G401 (cell line): Measurements from ENCODE around the gene MCEE. TPM values are rescaled to one million over a fixed set of nuclear protein-coding genes. Genes with fewer than 3 reads are reported as not detected.
A peak's percentile ranks its signal among the peaks of the same experiment; 100 is the strongest.
"Not testable (repeated sequence)": the region's sequence is repeated elsewhere in the genome, so short reads cannot be mapped to it uniquely, and the experiment has no call there.

Experiments used
- DNase-seq: peaks from one replicate; pipeline ENCODE4 v3.0.0-alpha.2; 2015; ENCODE audit warnings: low spot score
- in situ Hi-C: cut with HindIII; loops from 2 replicates; pipeline ENCODE4 v1.10.0; 2016; ENCODE audit warnings: low sequenced_read_pairs, mixed read lengths
- total RNA-seq: library from RNA; depleted of rRNA; stranded (reverse); fragments of >200 nt; shearing (Covaris generic); gene quantifications from 2 replicates; pipeline ENCODE4 v1.2.3, GENCODE V29; 2014

Gene MCEE
- total RNA-seq, 1 experiment from 2014 or later = 17.9 TPM

DNA sequence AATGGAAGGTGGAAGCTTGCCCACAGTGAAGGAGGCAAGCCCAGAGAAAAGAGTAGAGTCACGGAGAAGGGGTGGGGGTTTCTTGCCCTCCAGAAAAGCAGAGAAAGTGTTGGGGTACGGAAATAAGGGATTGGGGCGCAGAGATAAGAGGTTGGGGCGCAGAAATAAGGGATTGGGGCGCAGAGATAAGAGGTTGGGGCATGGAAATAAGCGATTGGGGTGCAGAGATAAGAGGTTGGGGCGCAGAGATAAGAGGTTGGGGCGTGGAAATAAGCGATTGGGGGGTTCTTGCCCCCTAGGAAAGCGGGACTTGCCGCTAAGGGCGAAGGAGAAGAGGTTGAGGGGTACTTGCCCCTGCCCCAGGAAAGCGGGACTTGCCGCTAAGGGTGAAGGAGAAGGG lies 40.6 kb downstream of the MCEE start:
- in situ Hi-C loops, DNase-seq: not testable (repeated sequence)

DNA sequence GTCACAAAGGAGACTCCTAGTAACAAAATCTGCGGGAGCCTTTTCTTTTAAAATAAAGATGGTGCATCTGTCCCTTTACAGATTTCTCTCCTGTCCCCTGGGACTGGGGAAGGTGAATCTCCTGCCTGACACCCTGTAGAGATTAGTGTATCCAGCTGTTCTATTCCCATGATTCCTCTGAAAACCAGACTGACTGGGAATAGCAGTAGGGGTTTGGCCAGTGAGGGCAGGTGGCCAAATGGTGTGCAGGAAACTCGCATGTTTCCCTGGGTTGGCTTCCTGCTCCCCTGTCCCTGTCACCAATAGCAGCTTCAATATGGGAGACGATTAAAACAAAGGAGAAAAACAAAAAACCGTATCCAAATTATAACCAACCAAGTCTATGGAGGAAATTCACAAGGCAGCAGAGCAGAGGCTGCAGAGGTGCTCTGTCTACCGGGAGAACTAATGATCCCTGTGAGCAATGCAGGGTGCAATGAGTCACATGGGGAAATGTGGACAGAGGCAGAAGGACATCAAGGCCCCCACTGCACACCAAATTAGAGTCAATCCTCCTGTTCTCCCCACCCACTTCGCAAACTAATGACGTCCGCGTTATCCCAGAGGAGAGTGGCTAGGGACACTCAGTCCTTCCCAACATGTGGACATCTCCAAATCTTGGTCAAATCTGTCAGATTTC lies 44.6 kb downstream of the MCEE start:
- DNase-seq, in situ Hi-C loops: not testable (repeated sequence)

DNA sequence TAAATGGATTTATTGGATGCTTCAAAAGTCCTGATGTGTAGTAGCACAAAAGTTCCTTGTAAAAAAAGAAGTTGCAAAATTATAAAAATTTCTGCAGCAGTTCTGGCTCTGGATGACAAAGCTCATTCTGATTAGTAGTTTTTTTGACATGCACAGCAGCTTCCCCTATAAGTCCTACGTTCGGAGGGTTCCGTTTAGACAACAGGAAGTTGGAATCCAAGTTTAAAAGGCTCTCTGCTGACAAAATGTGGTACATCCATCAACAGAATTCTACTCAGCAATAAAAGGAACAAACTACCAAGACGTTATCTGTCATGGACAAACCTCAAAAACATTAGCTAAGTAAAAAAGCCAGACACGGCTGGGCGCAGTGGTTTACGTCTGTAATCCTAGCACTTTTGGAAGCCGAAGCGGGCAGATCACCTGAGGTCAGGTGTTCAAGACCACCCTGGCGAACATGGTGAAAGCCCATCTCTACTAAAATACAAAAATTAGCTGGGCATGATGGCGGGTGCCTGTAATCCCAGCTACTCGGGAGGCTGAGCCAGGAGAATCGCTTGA lies 46.2 kb downstream of the MCEE start:
- in situ Hi-C loops, DNase-seq: not testable (repeated sequence)

DNA sequence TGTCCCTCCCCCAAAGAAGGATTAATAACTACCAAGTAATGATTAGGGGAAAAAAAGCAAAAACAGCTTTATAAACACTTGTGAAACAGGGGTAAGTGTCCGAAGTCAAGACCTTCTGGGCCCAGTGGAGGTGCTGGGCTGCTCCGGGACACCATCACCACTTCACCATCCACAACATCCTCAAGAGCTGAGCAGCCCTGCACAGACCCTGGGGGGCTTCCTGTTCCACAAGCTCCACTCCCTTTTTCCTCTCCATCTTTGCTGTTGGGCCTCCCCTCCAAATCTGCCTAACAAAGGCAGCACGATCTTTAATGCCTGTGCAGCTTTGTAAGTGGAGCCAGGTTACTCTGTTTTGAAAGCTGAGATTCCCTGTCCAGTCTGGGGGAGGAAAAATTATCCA lies 46.7 kb downstream of the MCEE start:
- in situ Hi-C loops, DNase-seq: not testable (repeated sequence)

DNA sequence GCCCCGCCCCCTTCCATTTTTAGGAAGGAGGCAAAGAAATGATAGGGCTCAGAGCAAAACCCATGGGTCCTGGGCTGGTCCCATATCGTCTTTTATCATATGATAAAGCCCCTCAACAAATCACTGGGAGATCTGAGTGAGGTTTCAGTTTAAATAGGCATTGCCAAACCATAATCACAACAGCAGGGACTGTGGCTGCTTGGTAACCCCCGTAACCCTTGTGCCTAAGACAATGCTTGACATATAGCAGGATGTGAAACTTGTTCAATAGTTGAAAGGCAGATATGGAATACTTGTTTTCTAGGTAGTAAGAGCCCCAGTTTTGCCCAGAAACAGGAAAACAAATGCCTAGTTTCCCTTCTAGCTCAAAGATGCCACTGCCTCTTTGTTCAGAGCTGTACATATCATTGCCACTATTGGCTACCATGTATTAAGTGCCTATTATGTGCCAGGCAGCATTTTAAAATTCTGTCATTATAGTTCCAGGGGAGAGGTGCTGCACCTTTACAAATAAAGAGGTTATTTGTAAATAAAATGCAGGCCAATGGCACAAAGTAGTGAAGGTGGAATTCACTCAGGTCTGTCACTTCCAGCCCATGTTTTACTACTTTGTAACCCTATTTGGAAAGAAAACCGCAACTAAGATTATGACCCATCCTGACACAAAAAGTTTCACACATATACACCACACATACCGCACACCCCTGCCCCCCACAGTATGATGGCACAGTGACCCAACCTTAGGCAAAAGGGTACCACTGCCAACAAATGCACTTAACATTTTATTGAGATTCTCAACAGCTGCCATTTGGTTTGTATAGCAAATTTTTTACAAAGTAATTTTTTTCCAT lies 47.4 kb downstream of the MCEE start:
- in situ Hi-C loops = no loop called here
- no peak for DNase-seq

DNA sequence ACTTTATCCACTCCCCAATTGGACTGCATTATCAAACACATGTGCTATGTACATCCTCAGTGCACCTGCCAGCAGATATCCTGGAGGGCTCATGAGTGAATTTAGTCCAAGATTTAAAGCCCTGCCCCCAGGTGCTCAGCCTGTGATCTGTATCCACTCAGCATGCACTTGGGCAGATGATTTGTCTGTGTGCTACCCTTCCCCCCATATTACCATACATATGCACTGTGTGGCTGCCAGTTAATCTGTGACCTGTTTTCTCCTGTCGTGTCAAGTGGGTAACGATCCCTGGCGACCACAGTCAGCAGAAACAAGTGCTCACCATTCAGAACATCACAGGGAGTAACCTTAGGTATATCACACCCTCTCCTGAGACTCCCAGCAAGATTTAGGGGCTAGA lies 51.4 kb downstream of the MCEE start:
- DNase-seq = no peak
- in situ Hi-C loops = no loop called here

DNA sequence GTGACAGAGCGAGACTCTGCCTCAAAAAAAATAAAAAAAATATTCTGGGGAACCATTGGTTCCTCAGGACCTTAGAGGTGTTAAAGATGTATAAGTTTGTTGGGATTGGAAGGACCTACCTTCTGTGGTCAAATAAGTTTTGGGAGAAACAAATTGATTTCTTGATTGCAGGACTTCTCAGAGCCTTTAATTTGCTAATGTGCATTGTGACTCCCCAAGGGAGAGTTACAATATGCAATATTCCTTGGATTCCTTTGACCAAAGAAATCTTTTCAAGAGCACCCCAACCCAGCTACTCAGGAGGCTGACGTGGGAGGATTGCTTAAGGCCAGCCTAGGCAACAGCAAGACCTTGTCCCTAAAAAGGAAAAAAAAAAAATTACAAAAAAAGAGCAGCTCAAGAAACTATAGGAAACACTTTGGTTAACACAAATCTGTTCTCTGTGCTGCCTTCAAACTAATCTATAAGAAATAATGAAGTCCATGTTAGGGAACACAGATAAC lies 55.1 kb downstream of the MCEE start:
- in situ Hi-C loops = no loop called here
- no peak for DNase-seq

DNA sequence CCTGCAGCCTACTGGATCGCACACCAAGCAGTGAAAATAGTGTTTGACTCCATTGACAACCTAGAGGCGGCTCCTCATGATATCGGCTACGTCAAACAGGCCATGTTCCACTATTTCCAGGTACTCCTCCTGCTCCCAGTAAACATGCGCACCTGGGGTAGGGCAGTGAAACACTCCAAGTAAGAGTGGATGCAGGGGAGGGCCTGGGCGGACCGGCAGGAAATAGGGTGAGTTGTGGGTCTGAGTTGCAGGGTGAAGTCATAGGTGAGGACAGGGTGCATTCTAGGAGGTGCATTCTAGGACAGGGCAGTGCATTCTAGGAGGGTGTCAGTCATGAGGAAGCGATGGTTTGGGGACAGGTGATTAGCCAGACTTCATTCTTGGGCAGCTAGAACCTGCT lies 56.6 kb downstream of the MCEE start:
- DNase-seq = no peak
- in situ Hi-C loops = no loop called here

DNA sequence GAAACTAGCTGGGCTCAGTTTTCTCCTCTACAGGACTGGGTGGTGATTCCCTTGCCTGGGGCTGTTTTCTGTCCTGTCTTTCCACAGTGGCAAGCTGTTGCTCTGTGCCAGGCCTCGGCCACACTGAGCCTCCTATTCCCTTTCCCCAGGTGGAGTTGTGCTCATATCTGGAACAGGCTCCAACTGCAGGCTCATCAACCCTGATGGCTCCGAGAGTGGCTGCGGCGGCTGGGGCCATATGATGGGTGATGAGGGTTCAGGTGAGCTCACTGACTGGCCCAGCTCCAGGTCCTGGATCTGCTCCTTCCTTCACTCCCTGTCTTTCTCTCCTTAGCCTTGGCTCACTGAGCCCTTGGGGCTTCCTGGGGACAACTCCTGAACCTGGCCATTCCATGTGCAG lies 57.5 kb downstream of the MCEE start:
- in situ Hi-C loops = no loop called here
- no peak for DNase-seq

DNA sequence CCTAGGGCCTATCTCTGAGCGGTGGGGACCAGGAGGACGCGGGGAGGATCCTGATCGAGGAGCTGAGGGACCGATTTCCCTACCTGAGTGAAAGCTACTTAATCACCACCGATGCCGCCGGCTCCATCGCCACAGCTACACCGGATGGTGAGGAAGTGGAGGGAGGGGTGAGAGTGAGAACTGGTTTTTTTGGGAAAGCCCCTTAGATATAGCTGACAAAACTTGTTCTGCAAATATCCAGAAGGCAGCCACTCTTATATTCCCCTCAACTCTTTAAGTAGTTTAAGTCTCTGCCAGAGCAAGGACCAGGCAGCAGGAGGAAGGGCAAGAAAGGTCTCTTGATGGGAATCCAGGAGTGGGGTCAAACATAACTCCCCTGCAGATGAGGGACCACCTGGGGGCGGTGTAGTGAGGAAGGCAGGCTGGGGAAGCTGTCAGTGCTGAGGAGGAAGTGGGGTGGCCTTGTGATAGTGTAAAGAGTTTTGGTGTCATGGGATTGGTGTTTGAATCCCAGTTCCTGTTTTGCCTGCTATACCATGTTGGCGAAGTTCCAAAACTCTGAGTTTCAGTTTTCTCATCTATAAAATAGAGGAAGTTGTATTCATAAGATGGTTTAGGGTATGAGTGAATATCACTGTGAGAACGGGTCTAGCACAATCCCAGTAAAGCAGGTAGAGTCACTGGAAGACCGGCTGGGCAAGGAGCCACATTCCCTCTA lies 58.2 kb downstream of the MCEE start:
- in situ Hi-C loops = no loop called here

DNA sequence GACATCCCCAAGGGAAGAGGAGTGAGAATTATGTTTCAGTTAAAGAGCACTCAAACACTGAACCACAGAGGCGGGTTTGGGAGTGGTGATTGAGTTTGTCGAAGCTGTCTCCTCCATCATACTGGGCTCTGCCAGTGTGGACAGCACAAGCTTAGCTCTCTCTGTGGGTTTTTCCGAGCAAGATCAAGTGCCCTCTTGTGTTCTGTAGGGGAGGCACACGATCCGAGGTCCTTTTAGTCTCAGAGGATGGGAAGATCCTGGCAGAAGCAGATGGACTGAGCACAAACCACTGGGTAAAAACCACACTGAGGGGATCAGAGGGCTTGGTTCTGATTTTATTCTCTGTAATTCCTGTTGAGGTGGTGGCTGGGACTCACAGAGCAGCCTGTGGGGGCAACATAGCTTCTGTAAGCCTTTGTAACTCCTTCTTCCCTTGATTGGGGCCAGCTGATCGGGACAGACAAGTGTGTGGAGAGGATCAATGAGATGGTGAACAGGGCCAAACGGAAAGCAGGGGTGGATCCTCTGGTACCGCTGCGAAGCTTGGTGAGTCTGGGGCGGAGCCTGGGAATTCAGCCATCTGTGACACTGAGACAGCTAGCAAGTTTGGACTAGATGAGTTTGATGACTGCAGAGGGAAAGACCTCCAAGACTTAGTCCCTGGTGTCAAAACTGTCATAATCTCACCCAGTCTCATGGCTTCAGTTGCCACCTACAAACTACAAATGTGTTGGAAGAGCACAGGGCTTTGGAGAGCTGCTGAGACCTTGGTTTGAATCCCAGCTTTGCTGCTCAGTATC lies 59.5 kb downstream of the MCEE start:
- in situ Hi-C loops = no loop called here
- DNase-seq = peak; percentile 34

More for the DNA sequence above, 58.2 kb downstream of the MCEE start:
- no peak for DNase-seq

DNA sequence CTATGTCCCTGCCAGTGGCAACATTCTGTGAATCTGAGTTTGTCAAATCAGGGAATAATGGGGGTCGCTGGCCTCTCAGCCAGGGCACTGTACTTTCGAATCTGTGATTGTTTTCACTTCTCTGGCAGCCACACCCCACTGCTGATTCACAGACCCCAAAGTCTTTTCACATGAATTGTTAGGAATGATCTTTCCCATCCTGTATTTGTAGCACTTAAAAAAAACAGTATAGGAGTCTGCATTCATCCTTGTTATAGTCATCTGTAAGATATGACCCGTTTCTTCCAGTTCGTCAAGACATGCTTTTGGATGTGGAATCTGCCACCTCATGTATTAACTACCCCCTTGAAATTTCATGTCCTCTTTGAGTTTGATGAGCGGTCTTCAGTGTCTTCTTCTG lies 60.7 kb downstream of the MCEE start:
- in situ Hi-C loops = no loop called here
- no peak for DNase-seq

DNA sequence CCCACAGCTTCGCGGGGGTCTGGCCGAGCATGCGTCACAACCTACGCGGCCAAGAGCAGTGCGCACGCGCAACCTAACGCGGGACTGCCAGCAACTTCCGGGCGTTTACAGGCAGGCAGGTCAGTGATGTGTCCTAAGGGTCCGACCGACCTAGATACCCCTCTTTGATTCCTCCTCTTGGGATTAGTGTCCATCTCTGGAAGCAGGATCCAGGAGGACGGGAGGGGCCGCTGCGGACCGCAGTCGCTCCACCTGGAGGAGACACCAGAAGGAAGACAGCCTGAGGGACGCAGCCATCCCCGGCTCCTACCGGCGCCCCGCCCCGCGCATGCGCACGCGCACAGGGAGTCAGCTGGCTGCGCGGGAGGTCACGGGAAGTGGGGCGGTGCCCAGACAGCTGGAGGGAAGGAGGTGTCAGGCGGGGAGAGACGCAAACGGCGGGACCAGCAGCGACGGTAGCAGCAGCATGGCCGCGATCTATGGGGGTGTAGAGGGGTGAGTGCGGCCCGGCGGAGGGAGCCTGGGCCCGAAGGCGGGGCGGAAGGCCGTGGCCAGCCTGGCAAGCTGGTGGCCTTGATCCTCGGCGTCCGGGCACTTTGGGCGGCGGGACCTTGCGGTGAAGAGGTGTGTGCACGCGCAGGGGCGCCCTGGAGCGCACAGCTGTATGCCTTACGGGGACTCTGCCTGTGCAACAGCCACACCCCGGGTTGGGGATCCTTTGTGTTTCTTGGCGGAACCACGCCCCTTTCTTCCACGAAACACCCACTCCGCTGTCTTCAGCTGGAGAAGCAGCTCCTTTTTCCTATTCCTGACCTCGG lies 61.6 kb downstream of the MCEE start, which contains the start of gene NAGK:
NAGK (plus strand) TSS at position 431 of the 818 bp plus-strand sequence; CDS start at position 467, 36 bp downstream.
- DNase-seq = peak; percentile 94
- in situ Hi-C loops = no loop called here

DNA sequence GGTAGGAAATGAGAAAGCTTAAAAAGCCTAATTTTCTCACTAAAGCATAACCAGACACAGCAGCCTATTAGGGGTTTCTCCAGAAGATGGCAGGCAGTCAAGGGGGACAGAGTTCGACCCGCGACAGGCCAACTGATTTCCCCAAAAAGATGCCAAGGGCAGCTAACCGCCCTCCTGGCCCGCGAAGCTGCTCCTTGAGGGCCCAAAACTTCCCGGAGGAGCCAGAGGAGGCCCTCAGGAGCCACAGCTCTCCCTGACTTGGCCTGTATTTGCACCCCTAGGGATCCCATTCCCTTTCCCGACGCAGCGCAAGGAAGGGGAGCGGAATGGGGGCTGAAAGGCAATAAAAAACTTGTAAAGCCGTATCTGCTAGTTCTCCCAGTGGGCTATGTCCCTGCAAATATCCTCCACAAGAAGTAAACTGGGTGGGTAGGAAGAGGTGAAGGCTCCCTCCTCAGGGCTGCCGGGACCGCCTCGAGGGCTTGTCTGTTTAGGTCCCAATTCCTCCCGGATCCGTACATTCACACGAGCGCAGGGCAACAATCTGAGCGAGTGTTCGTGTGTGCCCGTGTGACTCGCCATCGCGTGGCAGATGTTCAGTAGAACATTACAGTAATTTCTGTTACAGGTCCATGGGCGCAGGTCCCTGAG lies 62.3 kb downstream of the MCEE start:
- in situ Hi-C loops = no loop called here
- DNase-seq = no peak

DNA sequence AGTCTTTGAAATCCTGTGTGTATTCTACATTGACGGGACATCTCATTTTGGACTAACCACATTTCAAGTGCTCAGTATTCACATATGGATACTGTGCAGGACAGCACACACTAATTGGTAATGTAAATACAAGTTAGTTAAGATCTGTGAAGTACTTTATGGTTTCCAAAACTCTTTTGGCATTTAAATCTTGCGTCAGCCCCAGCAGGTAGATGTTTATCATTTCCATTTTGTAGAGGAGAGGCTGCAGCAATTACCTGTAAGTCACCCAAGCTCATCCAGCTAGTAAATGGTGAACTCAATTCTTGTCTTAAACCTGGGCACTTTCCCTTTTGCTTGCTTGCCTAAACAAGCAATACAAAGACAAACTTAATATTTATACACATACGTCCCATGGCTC lies 63.2 kb downstream of the MCEE start:
- in situ Hi-C loops = no loop called here
- DNase-seq = no peak

DNA sequence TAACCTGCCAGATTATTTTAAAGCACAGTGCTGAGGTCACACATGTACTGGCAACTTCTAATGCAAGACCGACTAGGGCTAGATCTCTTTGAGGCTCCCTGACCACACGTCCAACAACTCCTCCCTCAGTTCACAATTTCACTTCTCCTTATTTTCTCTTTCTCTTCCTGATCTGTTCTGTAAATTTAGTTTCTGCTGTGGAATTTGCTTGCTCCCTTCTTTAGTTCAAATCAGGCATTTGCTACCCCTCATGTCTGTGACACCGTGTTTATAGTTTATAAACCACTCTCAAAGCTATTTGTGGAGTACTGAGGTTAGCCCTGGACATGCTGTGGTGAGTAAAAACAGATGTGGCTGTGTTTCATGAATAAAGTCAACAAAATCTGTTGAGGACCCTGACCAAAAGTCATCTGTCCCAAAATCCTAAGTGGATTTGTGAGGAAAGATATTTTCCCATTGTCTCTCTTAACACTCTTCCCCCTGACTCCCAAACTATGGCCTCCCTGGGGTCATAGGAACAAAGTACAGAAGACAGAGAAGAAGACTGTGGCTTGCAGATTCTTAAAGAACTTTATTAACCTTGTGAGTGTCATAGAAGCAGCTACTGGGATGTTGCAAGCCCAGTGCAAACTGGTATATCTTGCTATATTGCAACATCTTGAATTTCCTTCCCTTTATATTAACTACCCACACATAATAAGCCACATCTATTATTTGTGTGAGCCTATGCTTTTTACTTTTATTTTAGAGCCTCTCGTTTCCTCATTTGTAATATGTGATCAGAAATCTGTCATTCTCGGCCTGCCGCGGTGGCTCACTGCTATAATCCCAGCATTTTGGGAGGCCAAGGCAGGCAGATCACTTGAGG lies 65.0 kb downstream of the MCEE start:
- in situ Hi-C loops = no loop called here
- DNase-seq = no peak
